Body of pancreas (tissue), 4 donors: ENCODE measurements around the gene PACRG. TPM values are rescaled to one million over a fixed set of nuclear protein-coding genes. Genes with fewer than 3 reads are reported as not detected.

Experiments used
- ATAC-seq: fragments of 150-250 bp; one replicate; pipeline ENCODE4 v1.9.1; 2016
- DNase-seq, 4 donors: peaks; one replicate each; pipeline ENCODE4 v3.0.0-alpha.2; 2019
- H3K27ac ChIP-seq, 4 donors: fragments of 200-600 bp; sonication (generic); 1 replicate in 3 of 4; 2 replicates in 1 of 4; pipeline versions ENCODE4 v1.5.1 to v1.6.1; 2016 to 2019; ENCODE audit warnings: mild to moderate bottlenecking in 1 of 4, mixed read lengths in 1 of 4, moderate library complexity in 1 of 4
- H3K27me3 ChIP-seq, 2 donors: fragments of 200-600 bp; sonication (generic); one replicate each; pipeline ENCODE4 v1.6.0; 2016; ENCODE audit warnings: mild to moderate bottlenecking in 1 of 2
- H3K36me3 ChIP-seq, 2 donors: fragments of 200-600 bp; sonication (generic); replicated peaks in 1 of 2; 2 replicates each; pipeline ENCODE4 v1.5.1; 2016; ENCODE audit warnings: low read depth in 2 of 2; ENCODE audit not compliant: insufficient read depth in 1 of 2
- H3K4me1 ChIP-seq: fragments of 200-600 bp; sonication (generic); one replicate; pipeline ENCODE4 v1.6.0; 2016
- H3K4me3 ChIP-seq, 2 donors: fragments of 200-600 bp; sonication (generic); 1 replicate in 1 of 2; 2 replicates in 1 of 2; pipeline ENCODE4 v1.5.1; 2016 to 2019
- H3K9me3 ChIP-seq, 3 donors: fragments of 200-600 bp; sonication (generic); 1 replicate in 2 of 3; 2 replicates in 1 of 3; pipeline ENCODE4 v1.5.1; 2016
- POLR2A ChIP-seq, 3 donors: fragments of 450-650 bp; IDR thresholded peaks; one replicate each; pipeline ENCODE4 v1.6.1; 2016; ENCODE audit warnings: antibody characterized with exemption in 3 of 3, mild to moderate bottlenecking in 2 of 3
- WGBS, 2 donors: methylation state at CpG; one replicate each; pipeline ENCODE4 v1.1.5; 2017; 5-methylcytosine and 5-hydroxymethylcytosine counted together
- intact Hi-C: fragments of 100-400 bp; cut with DNase I; formaldehyde crosslinking; loops from one replicate; pipeline ENCODE4 v1.15.1; 2023
- total RNA-seq, 2 donors: library from RNA; depleted of rRNA; stranded (reverse); fragments of >200 nt; gene quantifications; one replicate each; pipeline ENCODE4 v1.1.0, GENCODE V29; 2016
- TF ChIP-seq, protein P1 (sequence below), 7 experiments: fragments of 450-650 bp in 4 of 7; fragments of 200-600 bp in 3 of 7; sonication (generic) in 3 of 7; IDR thresholded peaks; one replicate each; pipeline ENCODE4 v1.5.1; 2016 to 2019; ENCODE audit warnings: antibody characterized with exemption in 7 of 7

Gene PACRG
- total RNA-seq, 2 donors from 2014 or later = 7.8 to 10.9 TPM

DNA sequence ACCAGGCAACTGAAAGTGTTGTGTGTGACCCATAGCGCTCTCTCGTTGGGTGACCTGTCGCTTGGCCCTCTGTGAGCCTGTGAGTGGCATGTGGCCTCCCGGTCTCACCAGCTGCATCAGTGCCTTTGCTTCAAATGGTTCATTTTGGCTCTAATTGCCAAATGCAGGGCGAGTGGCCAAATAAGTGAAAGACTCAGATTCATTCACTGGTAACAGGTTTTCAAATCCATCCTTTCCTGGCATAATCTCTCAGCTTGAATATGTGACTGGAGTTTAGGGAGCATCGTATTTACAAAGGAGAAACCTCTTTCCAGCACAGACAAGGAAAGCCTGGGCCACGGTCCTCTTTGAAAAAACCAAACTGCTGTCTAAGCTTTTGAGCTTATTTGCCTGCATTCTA lies 365.1 kb downstream of the PACRG start:
- ATAC-seq = no peak
- no peak for TF ChIP-seq POLR2A (IDR thresholded peaks at IDR 0.05)
- TF ChIP-seq, protein P1, sequence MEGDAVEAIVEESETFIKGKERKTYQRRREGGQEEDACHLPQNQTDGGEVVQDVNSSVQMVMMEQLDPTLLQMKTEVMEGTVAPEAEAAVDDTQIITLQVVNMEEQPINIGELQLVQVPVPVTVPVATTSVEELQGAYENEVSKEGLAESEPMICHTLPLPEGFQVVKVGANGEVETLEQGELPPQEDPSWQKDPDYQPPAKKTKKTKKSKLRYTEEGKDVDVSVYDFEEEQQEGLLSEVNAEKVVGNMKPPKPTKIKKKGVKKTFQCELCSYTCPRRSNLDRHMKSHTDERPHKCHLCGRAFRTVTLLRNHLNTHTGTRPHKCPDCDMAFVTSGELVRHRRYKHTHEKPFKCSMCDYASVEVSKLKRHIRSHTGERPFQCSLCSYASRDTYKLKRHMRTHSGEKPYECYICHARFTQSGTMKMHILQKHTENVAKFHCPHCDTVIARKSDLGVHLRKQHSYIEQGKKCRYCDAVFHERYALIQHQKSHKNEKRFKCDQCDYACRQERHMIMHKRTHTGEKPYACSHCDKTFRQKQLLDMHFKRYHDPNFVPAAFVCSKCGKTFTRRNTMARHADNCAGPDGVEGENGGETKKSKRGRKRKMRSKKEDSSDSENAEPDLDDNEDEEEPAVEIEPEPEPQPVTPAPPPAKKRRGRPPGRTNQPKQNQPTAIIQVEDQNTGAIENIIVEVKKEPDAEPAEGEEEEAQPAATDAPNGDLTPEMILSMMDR (IDR thresholded peaks at IDR 0.05) = no peak
- H3K4me3 ChIP-seq = no peak overlapping the region
- H3K36me3 ChIP-seq = no peaks in the 10 kb centered on the region
- H3K9me3 ChIP-seq = no peaks in the 10 kb centered on the region
- no peak for DNase-seq
- intact Hi-C loops = no loop called here
- no peak overlapping the region for H3K27ac ChIP-seq
- H3K4me1 ChIP-seq = no peaks in the 10 kb centered on the region
- no peaks in the 10 kb centered on the region for H3K27me3 ChIP-seq
- WGBS, 2 donors = 77% methylated on average over 7 of the region's 7 CpGs

DNA sequence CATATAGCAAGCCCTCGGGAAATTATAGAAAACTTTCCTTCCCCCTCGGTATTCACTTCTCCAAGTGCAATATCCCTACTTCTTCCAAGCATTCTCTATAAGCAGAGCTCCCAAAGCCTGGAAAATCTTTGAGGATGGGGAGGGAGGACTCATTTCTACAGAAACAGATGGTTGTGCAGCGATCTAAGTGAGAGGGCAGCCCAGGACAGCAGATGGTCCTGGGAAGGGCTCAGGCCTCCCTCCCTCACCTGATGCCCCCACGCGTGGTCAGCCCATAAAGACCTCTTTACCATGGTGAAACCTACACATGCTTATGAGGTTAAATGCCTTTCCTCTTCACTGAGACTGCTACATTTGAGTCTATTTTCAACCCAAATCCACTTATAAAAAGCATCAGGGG lies 367.1 kb downstream of the PACRG start:
- no peaks in the 10 kb centered on the region for H3K36me3 ChIP-seq
- H3K27me3 ChIP-seq = no peaks in the 10 kb centered on the region
- no peak overlapping the region for H3K4me3 ChIP-seq
- ATAC-seq = no peak
- TF ChIP-seq, protein P1 (IDR thresholded peaks at IDR 0.05) = no peak
- TF ChIP-seq POLR2A (IDR thresholded peaks at IDR 0.05) = no peak
- H3K27ac ChIP-seq = no peak overlapping the region
- no peak for DNase-seq
- no peaks in the 10 kb centered on the region for H3K9me3 ChIP-seq
- no peaks in the 10 kb centered on the region for H3K4me1 ChIP-seq
- WGBS, 2 donors = 82 to 88% methylated on average over 5 of the region's 5 CpGs
- intact Hi-C loops = no loop called here

DNA sequence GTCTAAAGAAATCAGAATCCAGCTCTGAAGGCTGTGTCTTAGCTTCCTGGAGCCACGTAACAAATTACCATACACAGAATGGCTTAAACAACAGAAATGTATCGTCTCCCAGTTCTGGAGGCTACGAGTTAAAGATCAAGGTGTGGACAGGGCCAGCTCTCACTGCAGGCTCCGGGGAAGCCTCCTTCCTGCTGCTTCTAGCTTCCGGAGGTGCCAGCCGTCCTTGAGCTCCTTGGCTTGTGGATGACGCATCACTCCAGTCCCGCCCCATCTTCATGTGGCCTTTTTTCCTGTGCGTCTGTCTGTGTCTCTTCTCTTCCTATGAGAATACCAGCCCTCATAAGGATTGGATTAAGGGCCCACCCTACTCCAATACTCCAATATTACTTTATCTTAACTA lies 367.6 kb downstream of the PACRG start:
- 79 to 87% methylated on average over 9 of the region's 9 CpGs for WGBS, 2 donors
- Histone ChIP-seq H3K4me1 (no peaks in the 10 kb centered on the region), H3K27me3 (no peaks in the 10 kb centered on the region), H3K4me3 (no peak overlapping the region), H3K9me3 (no peaks in the 10 kb centered on the region), H3K36me3 (no peaks in the 10 kb centered on the region), H3K27ac (no peak overlapping the region)
- no peak for ATAC-seq
- TF ChIP-seq, protein P1 (IDR thresholded peaks at IDR 0.05) = no peak
- no peak for TF ChIP-seq POLR2A (IDR thresholded peaks at IDR 0.05)
- intact Hi-C loops = no loop called here
- no peak for DNase-seq

DNA sequence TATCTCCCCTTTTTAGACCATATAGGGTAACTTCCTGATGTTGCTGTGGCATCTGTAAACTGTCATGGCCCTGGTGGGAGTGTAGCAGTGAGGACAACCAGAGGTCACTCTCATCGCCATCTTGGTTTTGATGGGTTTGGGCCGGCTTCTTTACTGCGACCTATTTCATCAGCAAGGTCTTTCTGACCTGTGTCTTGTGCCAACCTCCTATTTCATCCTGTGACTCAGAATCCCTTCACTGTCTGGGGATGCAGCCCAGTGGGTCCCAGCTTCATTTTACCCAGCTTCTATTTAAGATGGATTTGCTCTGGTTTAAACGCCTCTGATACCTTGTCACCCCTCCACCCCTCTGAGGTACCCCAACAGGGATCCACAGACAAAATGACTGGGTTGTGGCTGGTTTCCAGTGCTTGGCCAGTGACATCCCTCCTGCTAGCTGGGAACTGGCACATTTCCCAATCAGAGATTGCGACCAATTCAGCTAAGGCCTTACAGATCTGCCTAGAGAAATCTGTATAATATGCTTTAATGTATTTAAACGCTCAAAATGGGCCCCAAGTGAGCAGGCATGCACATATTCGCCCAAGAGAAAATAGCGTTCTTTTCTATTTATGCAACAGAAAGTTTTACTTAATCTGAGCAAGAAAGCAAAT lies 371.2 kb downstream of the PACRG start:
- Histone ChIP-seq H3K4me1 (no peaks in the 10 kb centered on the region), H3K27me3 (no peaks in the 10 kb centered on the region), H3K27ac (no peak overlapping the region), H3K9me3 (peaks cover 0 to 4% (median 0%) of the 10 kb centered on the region in 3 donors), H3K36me3 (no peaks in the 10 kb centered on the region), H3K4me3 (no peak overlapping the region)
- intact Hi-C loops = no loop called here
- ATAC-seq (no peak), DNase-seq (no peak)
- TF ChIP-seq, protein P1 (IDR thresholded peaks at IDR 0.05) = no peak
- TF ChIP-seq POLR2A (IDR thresholded peaks at IDR 0.05) = no peak
- 78 to 82% methylated on average over 8 of the region's 8 CpGs for WGBS, 2 donors

DNA sequence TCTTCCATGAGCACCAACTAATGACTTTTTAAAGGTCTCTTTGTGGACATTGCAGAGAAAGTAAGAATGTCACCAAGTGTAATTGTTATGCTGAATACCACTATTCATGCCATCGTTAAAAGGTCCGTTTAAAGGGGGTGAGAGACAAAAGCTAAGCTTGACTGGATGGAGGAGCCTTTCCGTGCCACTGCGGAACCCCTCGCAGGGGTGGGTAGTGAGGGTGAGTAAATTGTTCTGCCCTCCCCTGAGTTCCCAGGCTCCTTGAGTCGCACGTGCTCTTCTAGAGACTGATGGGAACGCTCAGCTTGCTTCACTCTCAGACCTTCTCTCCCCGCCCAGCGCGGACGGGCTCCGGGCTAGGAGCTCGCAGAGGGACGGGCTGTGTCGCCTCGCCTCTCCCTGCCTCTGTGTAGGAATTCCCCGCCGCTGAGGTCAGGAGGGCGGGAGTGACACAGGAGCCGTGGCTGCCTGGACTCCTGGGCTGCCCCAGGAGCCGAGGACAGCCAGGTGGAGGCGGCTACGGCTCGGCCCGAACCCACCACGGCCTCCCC lies 371.9 kb downstream of the PACRG start:
- H3K9me3 ChIP-seq = peaks cover 0 to 4% (median 0%) of the 10 kb centered on the region in 3 donors
- intact Hi-C loops = no loop called here
- DNase-seq (no peak), ATAC-seq (no peak)
- no peak overlapping the region for H3K27ac ChIP-seq
- WGBS, 2 donors = 92 to 94% methylated on average over 25 to 26 of the region's 27 CpGs
- H3K4me1 ChIP-seq = no peaks in the 10 kb centered on the region
- no peaks in the 10 kb centered on the region for H3K36me3 ChIP-seq
- no peaks in the 10 kb centered on the region for H3K27me3 ChIP-seq
- TF ChIP-seq, protein P1 (IDR thresholded peaks at IDR 0.05) = no peak
- no peak overlapping the region for H3K4me3 ChIP-seq
